HG03135 (cell line): ENCODE measurements around the gene SLC25A1.
"Not testable (repeated sequence)": the region's sequence is repeated elsewhere in the genome, so short reads cannot be mapped to it uniquely, and the experiment has no call there.

Experiments used
- ATAC-seq: cut with Tn5 transposase; IDR thresholded peaks from one replicate; pipeline ENCODE4 v1.9.1; 2021; ENCODE audit warnings: mild to moderate bottlenecking, moderate library complexity; ENCODE audit not compliant: unreplicated experiment

Gene SLC25A1

GRCh38 chr22:19168088-19168890 lies 10.2 kb downstream of the SLC25A1 start:
- ATAC-seq: no peak

GRCh38 chr22:19167106-19167869 lies 11.2 kb downstream of the SLC25A1 start:
- no peak for ATAC-seq

DNA sequence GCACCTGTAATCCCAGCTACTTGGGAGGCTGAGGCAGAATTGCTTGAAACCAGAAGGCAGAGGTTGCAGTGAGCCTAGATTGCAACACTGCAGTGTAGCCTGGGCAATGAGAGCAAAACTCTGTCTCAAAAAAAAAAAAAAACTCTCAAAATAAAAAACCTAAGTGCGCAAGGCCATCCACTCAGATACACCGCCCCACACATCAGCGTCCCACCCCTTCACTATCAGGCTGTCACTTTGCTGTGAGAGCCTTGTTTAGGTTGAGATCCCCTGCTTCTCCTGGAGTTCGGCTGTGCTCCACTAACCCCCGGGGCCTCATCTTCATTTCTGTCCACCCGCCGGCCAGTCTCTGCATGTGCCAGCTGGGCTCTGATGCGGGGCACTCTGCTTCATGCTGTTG lies 12.1 kb downstream of the SLC25A1 start:
- no peak for ATAC-seq

GRCh38 chr22:19164425-19164824 lies 14.1 kb downstream of the SLC25A1 start:
- no peak for ATAC-seq

DNA sequence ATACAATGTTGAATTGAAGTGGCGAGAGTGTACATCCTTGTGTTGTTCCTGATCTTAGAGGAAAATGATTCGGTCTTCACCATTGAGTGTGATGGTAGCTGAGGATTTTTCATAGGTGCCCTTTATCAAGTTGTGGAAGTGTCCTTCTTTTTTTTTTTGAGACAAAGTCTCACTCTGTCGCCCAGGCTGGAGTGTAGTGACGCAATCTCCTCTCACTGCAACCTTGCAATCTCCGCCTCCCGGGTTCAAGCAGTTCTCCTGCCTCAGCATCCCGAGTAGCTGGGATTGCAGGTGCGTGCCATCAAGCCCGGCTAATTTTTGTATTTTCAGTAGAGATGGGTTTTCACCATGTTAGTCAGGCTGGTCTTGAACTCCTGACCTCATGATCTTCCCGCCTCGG lies 19.9 kb downstream of the SLC25A1 start:
- not testable (repeated sequence) for ATAC-seq

DNA sequence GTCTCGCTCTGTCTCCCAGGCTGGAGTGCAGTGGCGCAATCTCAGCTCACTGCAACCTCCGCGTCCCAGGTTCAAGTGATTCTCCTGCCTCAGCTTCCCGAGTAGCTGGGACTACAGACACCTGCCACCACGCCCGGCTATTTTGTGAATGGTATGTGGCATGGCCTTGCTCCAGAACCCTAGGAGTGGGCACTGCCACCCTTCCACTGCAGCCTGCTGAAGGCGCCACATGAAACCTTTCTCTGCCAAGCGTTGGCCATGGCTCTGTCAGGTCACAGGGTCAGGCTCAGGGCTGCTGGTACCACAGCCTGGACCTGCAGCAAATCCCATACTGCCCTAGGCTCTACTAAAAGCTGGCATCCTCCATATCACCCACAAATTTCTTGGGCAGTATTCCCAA lies 22.4 kb downstream of the SLC25A1 start:
- not testable (repeated sequence) for ATAC-seq

DNA sequence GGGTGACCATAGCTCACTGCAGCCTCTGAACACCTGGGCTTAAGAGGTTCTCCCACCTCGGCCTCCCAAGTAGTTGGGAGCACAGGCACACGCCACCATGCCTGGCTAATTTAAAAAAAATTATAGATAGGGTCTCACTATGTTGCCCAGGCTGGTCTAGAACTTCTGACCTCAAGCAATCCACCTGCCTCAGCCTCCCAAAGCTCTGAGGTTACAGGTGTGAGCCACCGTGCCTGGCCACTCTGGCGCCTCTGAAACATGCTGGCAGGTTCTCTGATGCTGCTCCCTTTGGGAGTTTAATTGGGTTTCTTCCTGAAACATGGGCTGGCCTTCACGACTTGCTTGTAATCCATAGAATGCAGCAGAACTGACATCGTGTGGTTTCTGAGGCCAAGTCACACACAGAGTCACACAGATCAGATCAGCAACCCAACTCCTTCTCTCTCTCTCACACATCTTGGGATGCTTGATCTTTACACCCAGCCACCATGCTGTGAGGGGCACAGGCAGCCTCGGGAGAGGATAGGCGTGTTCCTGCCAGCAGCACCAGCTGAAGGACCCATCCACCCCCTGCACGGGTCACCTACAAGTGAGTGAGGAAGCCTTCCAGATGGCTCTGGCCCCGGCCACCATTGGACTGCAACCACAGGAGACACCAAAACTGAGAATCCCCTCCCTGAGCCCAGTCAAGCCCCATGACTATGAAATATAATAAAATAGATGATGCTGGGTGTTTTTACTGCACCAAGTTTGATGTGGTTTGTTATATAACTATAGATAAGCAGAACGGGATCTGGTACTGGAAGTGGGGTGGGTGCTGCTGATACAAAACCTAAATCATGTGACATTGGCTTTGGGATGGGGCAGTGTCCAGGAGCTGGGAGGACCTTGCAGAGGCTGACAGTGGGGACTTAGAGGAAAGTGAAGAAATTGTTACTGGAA lies 25.3 kb downstream of the SLC25A1 start:
- no peak for ATAC-seq

DNA sequence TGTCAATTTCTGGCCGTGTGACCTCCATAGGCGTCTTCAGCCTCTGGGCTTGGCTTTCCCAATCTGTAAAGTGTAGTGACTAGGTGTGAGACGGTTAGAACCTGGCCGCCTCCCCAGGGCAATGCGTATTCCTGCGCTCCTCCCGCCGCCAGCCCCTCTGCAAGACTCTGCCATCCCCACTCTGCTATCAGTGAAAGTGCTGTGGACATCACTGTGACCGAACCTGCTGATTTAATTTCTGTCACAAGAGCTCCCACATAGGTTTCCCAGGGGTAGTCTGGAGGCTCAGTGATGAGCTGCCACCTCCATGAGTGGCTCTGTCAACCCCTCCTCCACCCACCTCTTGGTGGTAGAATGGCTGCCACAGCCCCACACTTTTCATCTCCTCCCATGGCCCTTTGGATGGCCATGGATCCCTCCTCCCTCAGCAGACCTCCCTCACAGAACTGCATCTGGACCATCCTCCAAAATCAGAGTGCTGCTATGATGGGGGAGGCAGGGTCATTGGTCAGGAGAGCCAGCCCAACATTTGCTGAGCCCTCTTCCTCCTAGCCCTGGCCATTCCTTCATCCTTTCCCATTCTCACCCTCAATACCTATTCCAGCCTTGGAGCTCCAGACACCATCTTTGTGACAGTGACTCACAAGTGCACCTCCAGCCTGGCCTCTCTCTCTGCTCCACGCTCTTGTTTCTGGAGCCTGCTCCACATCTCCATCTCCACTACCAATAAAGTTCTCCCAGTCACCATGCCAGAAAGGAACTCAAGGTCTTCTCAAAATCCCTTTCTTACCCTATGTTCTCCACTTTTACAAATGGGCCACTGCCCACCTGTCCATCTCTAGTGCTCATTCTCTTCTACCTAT lies 27.0 kb downstream of the SLC25A1 start:
- no peak for ATAC-seq

DNA sequence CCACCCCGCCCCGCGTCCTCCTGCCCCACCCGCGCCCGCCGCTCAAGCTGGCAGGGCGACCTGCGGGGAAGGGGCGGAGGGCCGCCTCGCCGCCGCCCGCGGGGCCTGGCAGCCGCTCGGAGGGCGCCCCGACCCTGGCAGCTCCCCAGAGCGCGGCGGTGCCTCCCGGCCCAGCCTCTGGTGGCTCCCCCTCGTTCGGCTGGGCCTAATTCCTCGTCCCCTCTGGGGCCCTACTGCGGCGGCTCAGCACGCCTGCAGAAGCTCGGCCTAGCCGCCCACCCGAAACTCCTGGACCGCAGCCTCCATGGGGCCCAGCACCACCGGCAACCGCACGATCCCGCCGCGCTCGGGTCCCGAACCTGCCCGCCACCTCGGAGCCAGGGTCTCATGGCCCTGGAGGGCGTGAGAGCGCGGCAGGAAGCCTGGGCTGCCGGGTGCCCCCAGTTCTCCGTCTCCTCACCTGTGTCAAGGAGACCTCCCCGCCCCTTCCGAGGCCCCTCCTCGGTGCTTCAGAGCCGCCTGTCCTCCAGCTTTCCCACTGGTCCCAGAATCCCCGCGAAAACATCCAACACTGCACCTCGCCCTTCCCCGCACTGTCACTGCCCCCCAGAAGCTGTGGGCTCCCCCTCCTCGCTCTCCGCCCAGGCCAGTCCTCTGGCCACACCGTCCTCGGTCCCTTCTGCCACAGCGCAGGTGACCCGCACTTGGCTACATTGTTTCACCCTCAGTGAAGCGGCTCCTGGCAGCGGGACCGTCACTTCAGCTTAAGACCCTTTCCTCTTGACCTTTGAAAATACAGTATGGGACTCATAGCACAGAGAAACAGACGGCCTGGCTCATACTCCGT lies 27.8 kb downstream of the SLC25A1 start:
- no peak for ATAC-seq

DNA sequence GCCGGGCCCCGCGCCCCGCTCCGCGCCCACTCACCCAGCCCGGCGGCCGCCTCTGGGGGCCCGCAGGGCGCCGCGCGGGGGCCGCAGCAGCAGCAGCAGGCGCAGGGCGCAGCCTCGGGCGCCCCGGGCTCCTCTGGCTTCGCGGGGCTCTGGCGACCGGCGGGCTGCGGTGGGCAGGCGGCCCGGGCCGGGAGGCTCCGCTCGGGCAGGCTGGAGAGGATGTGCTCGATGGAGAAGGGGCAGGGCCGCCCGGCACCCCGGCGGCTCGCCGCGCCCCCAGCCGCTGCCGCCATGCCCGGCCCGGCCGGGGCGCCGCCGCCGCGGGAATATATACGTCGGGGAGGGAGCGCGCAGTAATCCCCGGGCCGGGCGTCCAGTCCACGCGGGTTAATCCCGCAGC lies 28.5 kb downstream of the SLC25A1 start, which contains the start of gene GSC2:
Gene GSC2 (minus strand): TSS at position 302 of the 400 bp plus-strand sequence. CDS start 9 bp downstream, at position 293.
- ATAC-seq: no peak

- no peak for ATAC-seq
Measured at GRCh38 chr22:19149047-19149883, 29.3 kb downstream of the SLC25A1 start.

DNA sequence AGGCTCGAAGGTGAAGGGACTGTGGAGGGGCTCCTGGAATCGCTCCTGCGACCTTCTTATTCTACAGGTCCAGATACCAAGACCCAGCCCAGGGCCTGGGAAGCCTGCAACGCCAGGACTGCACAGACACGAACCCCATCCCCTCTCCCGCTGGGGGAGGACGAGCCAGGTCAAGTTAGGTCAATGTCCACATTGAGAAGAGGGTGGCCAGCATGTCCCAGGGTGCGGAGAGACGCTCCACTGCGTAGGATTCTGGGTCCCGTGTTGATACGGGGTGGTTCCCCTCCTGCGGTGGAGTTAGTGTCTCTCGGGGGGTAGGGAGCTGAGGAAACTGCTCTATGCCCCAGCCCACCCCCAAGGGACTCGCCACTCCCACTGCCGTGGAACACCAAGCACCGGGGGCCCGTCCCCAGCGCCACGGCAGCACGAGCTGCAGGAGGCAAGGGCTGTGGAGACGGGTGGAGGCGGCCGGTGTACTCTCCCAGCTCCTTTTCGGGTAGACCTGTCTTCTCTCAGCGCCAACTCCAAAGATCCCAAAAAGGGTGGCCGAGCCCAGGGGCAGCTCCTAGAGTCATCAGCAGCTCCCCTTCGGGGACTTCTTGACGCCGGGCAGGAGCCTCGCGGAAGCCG lies 30.0 kb downstream of the SLC25A1 start:
- ATAC-seq: no peak

DNA sequence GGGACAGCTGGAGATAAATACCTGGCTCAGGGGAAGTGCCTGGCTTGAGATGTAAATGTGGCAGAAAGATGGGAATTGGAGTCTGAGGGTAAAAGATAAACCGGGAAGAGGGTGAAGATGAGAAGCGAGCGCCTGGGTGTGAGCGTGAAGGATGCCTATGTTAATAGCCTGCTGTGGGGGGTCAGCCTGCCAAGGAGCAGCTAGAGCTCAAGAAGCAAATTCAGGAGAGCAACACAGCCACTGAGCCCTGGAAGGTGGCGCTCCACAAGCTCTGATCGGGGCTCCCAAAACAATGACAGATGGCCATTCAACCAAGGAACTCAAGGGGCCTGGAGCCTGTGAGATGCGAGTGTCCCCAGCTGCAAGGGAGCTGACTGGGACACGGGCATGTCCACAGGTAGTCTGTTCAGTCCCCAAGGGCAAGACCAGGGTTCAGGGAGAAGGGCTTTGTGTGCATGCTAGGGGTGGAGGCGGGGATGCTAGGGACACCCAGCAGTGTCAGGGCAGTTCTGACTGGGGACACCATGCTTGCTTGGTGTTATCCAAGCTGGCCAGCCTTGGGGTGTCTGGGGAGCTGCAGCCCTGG lies 31.2 kb downstream of the SLC25A1 start:
- no peak for ATAC-seq

- no peak for ATAC-seq
Measured at GRCh38 chr22:19146215-19146968, 32.1 kb downstream of the SLC25A1 start.

DNA sequence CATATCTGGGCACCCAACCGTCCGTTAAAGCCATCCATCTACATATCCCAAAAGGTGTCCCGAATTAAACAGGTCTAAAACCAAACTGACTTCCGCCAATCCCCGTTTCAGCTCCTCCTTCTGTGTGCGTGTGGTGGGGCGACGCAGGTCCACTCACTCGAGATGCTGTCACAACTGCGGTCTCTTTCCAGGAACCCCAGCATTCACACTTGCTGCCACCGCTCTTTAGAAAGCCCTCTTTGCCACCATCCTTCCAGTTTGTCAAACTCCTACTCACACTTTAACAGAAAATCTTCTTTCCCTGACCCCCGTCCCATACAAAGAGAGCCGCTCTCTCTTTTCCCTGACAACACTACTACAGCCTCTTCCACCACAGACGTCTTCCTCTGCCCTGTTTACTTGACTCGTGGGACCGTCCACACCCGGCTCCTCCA lies 34.6 kb downstream of the SLC25A1 start:
- ATAC-seq: no peak

GRCh38 chr22:19143212-19143611 lies 35.3 kb downstream of the SLC25A1 start:
- no peak for ATAC-seq

GRCh38 chr22:19142394-19142793 lies 36.1 kb downstream of the SLC25A1 start:
- ATAC-seq: no peak
